Breast epithelium (tissue), 3 donors: ENCODE measurements around the gene SOS1.

ENCODE experiments used
- POLR2A ChIP-seq: fragments of 450-650 bp; IDR thresholded peaks from one replicate; pipeline ENCODE4 v1.6.1; 2016; ENCODE audit warnings: antibody characterized with exemption, mild to moderate bottlenecking, moderate library complexity
- TF ChIP-seq, protein P1 (sequence below), 3 donors: fragments of 450-650 bp; IDR thresholded peaks; one replicate each; pipeline ENCODE4 v1.5.1; 2016 to 2017; ENCODE audit warnings: antibody characterized with exemption in 3 of 3, mild to moderate bottlenecking in 3 of 3, moderate library complexity in 3 of 3

DNA sequence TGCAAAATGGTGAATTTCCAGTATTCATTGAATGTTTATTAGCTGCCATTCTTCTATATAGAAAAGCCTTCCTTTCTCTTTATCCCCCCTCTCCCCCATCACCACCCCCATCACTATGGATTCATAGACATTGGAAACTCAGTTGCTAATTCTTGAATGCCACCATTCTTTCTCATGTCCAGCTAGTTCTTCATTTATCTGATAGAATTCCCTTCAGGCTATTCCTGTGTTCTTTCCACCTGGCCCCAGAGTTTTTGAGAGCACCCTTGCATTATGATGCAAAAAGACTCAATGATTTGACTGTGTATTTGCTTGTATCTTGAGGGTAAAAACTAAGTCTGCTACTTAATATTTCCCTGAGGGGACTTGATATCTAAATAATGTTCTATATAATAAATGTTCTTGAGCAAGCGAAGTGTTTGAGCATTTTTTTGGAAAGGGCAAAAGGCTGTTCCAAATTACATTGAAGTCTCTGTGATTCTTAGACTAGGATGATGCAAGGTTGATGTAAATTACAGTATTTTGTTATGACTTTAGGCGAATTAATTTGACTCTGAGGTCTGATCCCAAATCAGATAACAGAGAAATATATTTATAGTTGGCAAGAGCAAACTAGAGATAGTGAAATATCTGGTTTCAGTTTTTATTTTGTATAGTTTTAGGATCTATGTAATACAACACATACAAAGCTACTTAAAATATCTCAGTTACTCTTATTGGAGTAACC, 18.8 kb upstream of the SOS1 start:
- TF ChIP-seq, protein P1, sequence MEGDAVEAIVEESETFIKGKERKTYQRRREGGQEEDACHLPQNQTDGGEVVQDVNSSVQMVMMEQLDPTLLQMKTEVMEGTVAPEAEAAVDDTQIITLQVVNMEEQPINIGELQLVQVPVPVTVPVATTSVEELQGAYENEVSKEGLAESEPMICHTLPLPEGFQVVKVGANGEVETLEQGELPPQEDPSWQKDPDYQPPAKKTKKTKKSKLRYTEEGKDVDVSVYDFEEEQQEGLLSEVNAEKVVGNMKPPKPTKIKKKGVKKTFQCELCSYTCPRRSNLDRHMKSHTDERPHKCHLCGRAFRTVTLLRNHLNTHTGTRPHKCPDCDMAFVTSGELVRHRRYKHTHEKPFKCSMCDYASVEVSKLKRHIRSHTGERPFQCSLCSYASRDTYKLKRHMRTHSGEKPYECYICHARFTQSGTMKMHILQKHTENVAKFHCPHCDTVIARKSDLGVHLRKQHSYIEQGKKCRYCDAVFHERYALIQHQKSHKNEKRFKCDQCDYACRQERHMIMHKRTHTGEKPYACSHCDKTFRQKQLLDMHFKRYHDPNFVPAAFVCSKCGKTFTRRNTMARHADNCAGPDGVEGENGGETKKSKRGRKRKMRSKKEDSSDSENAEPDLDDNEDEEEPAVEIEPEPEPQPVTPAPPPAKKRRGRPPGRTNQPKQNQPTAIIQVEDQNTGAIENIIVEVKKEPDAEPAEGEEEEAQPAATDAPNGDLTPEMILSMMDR (IDR thresholded peaks at IDR 0.05): no peak
- TF ChIP-seq POLR2A: no peak
